ENCODE data around the gene ATG2B.

The ATG2B gene

DNA sequence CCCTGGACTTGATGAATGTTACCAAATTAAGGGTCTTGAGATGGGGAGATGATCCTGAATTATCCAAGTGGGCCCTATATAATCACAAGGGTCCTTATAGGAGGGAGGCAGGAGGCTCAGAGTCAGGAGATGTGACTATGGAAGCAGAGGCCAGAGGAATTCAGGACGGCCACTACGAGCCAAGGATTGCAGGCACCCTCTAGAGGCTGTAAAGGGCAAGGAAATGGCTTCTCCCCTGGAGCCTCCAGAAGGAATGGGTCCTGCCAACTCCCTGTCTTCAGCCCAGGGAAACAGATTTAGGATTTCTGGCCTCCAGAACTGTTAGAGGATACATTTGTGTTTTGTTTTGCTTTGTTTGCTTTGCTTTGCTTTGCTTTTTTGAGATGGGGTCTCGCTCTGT lies 98.3 kb downstream of the ATG2B start:
- Histone ChIP-seq H3K27ac (ENCODE audit: low read depth, low read length) (no peak overlapping the region), H3K79me2 (ENCODE audit: control insufficient read depth, insufficient read depth, low read length, unreplicated experiment) (no peaks in the 10 kb centered on the region), H2AFZ (ENCODE audit: low read length, unreplicated experiment) (no peak overlapping the region), H3K27me3 (ENCODE audit: insufficient read depth, low read length) (no peaks in the 10 kb centered on the region), H3K4me1 (ENCODE audit: control insufficient read depth, insufficient read depth, low read length, unreplicated experiment) (peaks cover 35% of the 10 kb centered on the region), H3K36me3 (ENCODE audit: insufficient read depth, low read length) (no peaks in the 10 kb centered on the region), H3K4me3 (ENCODE audit: low read depth, low read length) (no peak overlapping the region)

DNA sequence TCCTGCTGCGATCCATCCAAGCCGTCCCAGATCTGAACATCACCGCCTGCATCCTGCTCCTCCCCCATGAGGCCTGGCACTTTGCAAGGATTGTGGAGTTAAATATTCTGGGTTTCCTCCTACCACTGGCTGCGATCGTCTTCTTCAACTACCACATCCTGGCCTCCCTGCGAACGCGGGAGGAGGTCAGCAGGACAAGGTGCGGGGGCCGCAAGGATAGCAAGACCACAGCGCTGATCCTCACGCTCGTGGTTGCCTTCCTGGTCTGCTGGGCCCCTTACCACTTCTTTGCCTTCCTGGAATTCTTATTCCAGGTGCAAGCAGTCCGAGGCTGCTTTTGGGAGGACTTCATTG lies 99.0 kb downstream of the ATG2B start:
- Histone ChIP-seq H3K4me3 (ENCODE audit: low read depth, low read length) (no peak overlapping the region), H3K36me3 (ENCODE audit: insufficient read depth, low read length) (no peaks in the 10 kb centered on the region), H3K27me3 (ENCODE audit: insufficient read depth, low read length) (no peaks in the 10 kb centered on the region), H3K79me2 (ENCODE audit: control insufficient read depth, insufficient read depth, low read length, unreplicated experiment) (no peaks in the 10 kb centered on the region), H3K4me1 (ENCODE audit: control insufficient read depth, insufficient read depth, low read length, unreplicated experiment) (peaks cover 28% of the 10 kb centered on the region), H3K27ac (ENCODE audit: low read depth, low read length) (no peak overlapping the region), H2AFZ (ENCODE audit: low read length, unreplicated experiment) (no peak overlapping the region)

DNA sequence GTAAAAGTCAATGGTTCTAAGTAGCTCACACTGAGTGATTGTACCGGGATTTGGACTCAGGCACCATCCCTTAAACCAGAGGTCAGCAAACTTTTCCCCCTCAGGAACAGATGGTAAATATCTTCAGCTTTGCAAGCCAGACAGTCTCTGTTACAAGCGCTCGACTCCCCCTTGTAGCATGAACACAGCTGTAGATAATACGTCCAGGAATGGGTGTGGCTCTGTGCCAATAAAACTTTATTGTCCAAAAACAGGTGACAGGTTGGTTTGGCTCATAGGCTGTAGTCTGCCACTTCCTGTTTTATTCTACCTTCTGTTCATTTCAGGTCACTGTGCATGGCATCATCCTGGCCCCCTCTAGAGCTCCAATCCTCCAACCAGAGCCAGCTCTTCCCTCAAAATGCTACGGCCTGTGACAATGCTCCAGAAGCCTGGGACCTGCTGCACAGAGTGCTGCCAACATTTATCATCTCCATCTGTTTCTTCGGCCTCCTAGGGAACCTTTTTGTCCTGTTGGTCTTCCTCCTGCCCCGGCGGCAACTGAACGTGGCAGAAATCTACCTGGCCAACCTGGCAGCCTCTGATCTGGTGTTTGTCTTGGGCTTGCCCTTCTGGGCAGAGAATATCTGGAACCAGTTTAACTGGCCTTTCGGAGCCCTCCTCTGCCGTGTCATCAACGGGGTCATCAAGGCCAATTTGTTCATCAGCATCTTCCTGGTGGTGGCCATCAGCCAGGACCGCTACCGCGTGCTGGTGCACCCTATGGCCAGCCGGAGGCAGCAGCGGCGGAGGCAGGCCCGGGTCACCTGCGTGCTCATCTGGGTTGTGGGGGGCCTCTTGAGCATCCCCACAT lies 99.6 kb downstream of the ATG2B start:
- peak overlapping the region; percentile 10 for H2AFZ ChIP-seq (ENCODE audit: low read length, unreplicated experiment)
- H3K27me3 ChIP-seq (ENCODE audit: insufficient read depth, low read length), result no peaks in the 10 kb centered on the region
- peaks cover 24% of the 10 kb centered on the region for H3K4me1 ChIP-seq (ENCODE audit: control insufficient read depth, insufficient read depth, low read length, unreplicated experiment)
- no peaks in the 10 kb centered on the region for H3K36me3 ChIP-seq (ENCODE audit: insufficient read depth, low read length)
- H3K27ac ChIP-seq (ENCODE audit: low read depth, low read length), result no peak overlapping the region
- no peaks in the 10 kb centered on the region for H3K79me2 ChIP-seq (ENCODE audit: control insufficient read depth, insufficient read depth, low read length, unreplicated experiment)
- no peak overlapping the region for H3K4me3 ChIP-seq (ENCODE audit: low read depth, low read length)

DNA sequence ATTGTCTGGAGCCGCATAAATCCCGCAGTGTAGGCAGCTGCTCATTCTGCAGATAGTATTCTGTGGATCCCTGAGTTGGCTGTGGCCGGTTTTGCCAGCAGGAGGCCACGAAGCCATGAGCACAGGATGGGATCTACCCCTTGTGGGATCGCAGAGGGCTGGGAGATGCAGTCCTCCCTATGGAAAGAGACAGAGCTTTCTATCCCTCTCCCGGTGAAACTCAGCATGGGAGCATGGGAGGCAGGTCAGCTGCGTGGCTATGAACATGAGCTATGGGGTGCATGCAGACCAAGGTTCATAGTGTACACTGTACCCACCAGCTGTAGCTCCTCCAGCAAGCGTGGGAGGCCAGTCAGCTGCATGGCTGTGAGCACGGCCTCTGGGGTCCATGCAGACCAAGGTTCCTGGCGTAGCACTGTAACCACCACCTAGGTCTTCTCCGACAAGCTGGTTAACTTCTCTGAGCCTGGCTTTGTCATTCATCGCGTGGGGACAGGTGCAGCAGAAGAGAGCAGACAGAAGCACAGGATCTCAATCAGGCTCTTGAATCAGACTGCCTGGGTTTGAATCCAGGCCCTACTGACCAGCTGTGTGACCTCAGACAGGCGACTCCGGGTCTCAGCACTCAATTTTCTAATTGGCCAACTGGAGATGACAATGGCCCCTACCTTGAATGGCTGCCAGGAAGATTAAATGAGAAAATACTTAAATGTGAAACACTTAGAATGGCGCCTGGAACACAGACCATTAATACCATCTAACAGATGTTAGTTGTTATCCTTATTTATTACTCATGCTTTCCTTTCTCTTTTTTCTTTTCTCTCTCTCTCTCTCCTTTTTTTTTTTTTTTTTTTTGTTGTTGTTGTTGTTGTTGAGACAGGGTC lies 101.1 kb downstream of the ATG2B start:
- no peak overlapping the region for H2AFZ ChIP-seq (ENCODE audit: low read length, unreplicated experiment)
- H3K36me3 ChIP-seq (ENCODE audit: insufficient read depth, low read length), result no peaks in the 10 kb centered on the region
- no peak overlapping the region for H3K4me3 ChIP-seq (ENCODE audit: low read depth, low read length)
- H3K27ac ChIP-seq (ENCODE audit: low read depth, low read length), result no peak overlapping the region
- H3K4me1 ChIP-seq (ENCODE audit: control insufficient read depth, insufficient read depth, low read length, unreplicated experiment), result peaks cover 8% of the 10 kb centered on the region
- H3K27me3 ChIP-seq (ENCODE audit: insufficient read depth, low read length), result no peaks in the 10 kb centered on the region
- no peaks in the 10 kb centered on the region for H3K79me2 ChIP-seq (ENCODE audit: control insufficient read depth, insufficient read depth, low read length, unreplicated experiment)

DNA sequence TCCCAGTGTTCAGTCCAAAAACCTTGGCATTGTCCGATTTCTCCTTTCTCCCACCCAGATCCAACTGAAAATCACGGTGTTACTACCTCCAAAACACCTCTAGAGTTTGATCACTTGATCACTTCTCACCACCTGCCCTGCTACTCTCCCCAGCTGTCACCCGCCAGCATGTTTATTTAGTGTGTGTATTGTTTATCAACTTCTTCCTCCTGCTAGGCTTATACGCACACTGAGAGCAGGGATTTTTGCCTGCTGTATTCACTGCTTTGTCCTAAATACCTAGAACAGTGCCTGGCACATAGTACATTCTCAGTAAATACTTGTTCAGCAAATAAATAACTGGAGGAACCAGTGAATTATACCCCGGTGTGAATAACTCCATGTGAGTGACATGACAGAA lies 102.1 kb downstream of the ATG2B start:
- Histone ChIP-seq H3K4me3 (ENCODE audit: low read depth, low read length) (no peak overlapping the region), H3K79me2 (ENCODE audit: control insufficient read depth, insufficient read depth, low read length, unreplicated experiment) (no peaks in the 10 kb centered on the region), H3K4me1 (ENCODE audit: control insufficient read depth, insufficient read depth, low read length, unreplicated experiment) (peaks cover 13% of the 10 kb centered on the region), H2AFZ (ENCODE audit: low read length, unreplicated experiment) (no peak overlapping the region), H3K36me3 (ENCODE audit: insufficient read depth, low read length) (no peaks in the 10 kb centered on the region), H3K27me3 (ENCODE audit: insufficient read depth, low read length) (no peaks in the 10 kb centered on the region), H3K27ac (ENCODE audit: low read depth, low read length) (no peak overlapping the region)

DNA sequence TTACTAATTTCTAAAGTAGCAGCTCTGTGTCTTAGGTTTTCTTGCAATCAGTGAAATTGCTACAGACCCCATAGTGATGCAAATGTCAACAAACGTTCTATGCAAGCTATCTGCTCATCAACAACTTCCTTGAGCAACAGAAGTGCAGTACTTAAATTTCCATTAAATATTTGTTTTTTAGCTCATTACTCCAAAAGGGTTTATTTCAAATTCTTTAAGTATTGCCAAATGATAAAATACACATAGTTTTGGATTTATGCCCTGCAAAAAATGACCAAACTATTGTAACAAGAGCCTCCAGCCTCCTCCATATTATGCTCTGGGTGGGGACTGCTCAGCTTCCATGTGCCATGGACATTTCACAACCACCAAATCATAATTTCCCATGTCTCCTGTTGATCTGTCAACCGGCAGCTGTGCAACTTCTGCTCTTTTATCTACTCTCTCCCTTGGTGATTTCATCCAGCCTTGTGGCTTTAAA lies 102.8 kb downstream of the ATG2B start:
- Histone ChIP-seq H3K36me3 (ENCODE audit: insufficient read depth, low read length) (no peaks in the 10 kb centered on the region), H3K4me3 (ENCODE audit: low read depth, low read length) (no peak overlapping the region), H3K4me1 (ENCODE audit: control insufficient read depth, insufficient read depth, low read length, unreplicated experiment) (peaks cover 20% of the 10 kb centered on the region), H2AFZ (ENCODE audit: low read length, unreplicated experiment) (no peak overlapping the region), H3K79me2 (ENCODE audit: control insufficient read depth, insufficient read depth, low read length, unreplicated experiment) (no peaks in the 10 kb centered on the region), H3K27me3 (ENCODE audit: insufficient read depth, low read length) (no peaks in the 10 kb centered on the region), H3K27ac (ENCODE audit: low read depth, low read length) (no peak overlapping the region)

DNA sequence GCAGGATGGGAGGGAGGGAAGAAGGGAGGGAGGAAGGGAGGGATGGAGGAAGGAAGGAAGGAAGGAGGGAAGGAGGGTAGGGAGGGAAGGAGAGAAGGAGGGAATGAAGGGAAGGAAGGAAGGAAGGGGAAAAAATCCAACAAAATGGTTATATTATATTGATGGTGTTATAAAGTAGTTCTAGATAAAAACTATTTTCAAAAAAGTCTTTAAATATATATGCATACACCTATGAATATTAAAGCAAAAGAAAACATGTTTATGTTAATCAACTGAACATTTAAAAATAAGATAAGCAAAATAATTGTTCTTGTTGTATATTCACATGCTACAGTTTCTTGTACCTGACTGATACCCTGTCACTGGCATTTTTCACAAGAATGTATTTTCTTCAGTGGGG lies 105.2 kb downstream of the ATG2B start:
- H3K4me3 ChIP-seq (ENCODE audit: low read depth, low read length), result peak overlapping the region; percentile 60; the same call in 1 of the 2 replicates
- H3K27me3 ChIP-seq (ENCODE audit: insufficient read depth, low read length), result no peaks in the 10 kb centered on the region
- H2AFZ ChIP-seq (ENCODE audit: low read length, unreplicated experiment), result no peak overlapping the region
- H3K79me2 ChIP-seq (ENCODE audit: control insufficient read depth, insufficient read depth, low read length, unreplicated experiment), result no peaks in the 10 kb centered on the region
- H3K36me3 ChIP-seq (ENCODE audit: insufficient read depth, low read length), result no peaks in the 10 kb centered on the region
- no peak overlapping the region for H3K27ac ChIP-seq (ENCODE audit: low read depth, low read length)
- peaks cover 37% of the 10 kb centered on the region for H3K4me1 ChIP-seq (ENCODE audit: control insufficient read depth, insufficient read depth, low read length, unreplicated experiment)

DNA sequence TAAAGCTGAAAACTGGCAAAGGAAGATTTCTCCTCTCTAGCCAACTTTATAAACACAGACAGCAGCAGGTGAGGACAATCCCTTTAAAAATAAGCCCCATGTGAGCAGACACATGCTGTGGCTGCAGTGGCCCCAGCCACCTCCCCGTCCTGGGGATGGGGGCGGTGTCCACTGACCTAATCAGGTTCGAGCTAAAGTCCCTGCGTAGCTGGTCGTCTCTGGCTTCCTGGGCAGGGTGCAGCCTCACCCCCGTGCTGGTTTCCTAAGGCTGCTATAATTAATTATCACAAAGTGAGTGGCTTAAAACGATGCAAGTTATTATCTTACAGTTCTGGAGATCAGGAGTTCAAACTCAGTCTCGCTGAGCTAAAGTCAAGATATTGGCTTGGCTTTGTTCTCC lies 106.1 kb downstream of the ATG2B start:
- Histone ChIP-seq H3K79me2 (ENCODE audit: control insufficient read depth, insufficient read depth, low read length, unreplicated experiment) (no peaks in the 10 kb centered on the region), H3K27me3 (ENCODE audit: insufficient read depth, low read length) (no peaks in the 10 kb centered on the region), H3K36me3 (ENCODE audit: insufficient read depth, low read length) (no peaks in the 10 kb centered on the region), H2AFZ (ENCODE audit: low read length, unreplicated experiment) (no peak overlapping the region), H3K4me3 (ENCODE audit: low read depth, low read length) (peak overlapping the region; percentile 60), H3K4me1 (ENCODE audit: control insufficient read depth, insufficient read depth, low read length, unreplicated experiment) (peaks cover 45% of the 10 kb centered on the region), H3K27ac (ENCODE audit: low read depth, low read length) (peak overlapping the region; percentile 85; the same call in 1 of the 2 replicates)

DNA sequence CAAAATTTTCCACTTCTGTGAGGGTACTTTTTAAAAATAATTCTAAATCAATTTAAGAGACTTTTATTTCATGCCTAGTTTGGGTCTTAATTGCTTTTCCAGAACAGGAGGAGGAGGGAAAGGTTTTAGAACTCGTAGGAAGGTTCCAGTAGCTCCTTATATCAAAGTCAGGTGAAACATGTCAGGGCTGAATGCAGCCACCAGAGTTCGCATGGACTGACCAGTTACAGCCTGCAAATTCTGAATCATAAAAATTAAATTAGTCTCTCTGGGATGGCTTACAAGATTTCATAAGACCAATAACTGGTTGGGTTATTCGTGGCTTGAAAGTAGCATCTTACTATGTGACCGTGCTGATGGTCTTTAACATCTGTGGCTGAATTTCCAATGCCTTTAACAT lies 106.7 kb downstream of the ATG2B start:
- Histone ChIP-seq H3K4me1 (ENCODE audit: control insufficient read depth, insufficient read depth, low read length, unreplicated experiment) (peaks cover 52% of the 10 kb centered on the region), H3K4me3 (ENCODE audit: low read depth, low read length) (peak overlapping the region; percentile 60), H3K79me2 (ENCODE audit: control insufficient read depth, insufficient read depth, low read length, unreplicated experiment) (no peaks in the 10 kb centered on the region), H3K27me3 (ENCODE audit: insufficient read depth, low read length) (no peaks in the 10 kb centered on the region), H3K36me3 (ENCODE audit: insufficient read depth, low read length) (no peaks in the 10 kb centered on the region), H2AFZ (ENCODE audit: low read length, unreplicated experiment) (peak overlapping the region; percentile 62), H3K27ac (ENCODE audit: low read depth, low read length) (peak overlapping the region; percentile 85)

DNA sequence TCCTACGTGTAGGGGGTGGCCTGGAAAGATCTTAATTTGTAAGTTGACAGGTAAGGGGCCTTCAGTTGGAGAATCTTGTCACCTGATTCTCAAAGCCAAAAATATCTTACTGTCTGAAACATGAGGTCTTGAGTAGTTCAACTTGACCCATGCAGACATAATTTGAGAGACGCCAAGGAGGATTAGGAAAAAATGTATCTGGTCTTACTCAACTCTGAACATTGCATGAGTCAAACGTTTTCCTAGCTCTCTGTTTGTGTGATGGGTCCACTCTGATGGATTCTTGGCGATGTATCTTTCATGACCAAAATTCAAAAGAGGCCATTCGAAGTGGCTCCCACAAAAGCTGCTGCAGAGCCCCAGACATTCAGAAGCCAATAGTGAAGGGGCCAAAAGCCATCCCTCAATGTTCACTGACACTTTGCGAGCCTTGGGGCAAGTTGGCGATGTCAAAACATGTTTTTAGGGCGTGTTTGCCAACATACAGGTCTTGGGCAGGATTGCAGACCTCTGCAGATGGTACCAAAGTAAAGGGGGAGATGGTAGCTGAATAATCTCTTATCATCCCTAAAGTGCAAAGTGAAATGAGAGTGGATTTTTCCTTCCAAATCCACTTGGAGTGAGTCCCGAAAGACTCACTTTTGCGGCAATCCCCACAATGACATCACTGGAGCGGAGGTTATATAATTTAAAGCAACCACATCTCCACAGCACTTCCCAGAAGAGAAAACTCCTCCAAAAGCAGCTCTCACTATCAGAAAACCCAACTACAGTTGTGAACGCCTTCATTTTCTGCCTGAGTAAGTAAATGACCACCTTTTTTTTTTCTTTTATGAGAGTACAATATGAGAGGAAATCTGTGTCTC lies 107.4 kb downstream of the ATG2B start, which contains the start of gene BDKRB1:
TSS of gene BDKRB1 (plus strand) at position 710 of the 866 bp plus-strand sequence. CDS start 7,473 bp downstream, outside the sequence.
- H3K4me1 ChIP-seq (ENCODE audit: control insufficient read depth, insufficient read depth, low read length, unreplicated experiment), result peaks cover 50% of the 10 kb centered on the region

More for the DNA sequence above, 107.4 kb downstream of the ATG2B start, which contains the start of gene BDKRB1:
- Histone ChIP-seq H3K27ac (ENCODE audit: low read depth, low read length) (peak within 1 kb of the TSS; percentile 85), H3K4me3 (ENCODE audit: low read depth, low read length) (peak within 1 kb of the TSS; percentile 60), H3K27me3 (ENCODE audit: insufficient read depth, low read length) (no peaks in the 10 kb centered on the region), H3K79me2 (ENCODE audit: control insufficient read depth, insufficient read depth, low read length, unreplicated experiment) (no peaks in the 10 kb centered on the region), H2AFZ (ENCODE audit: low read length, unreplicated experiment) (peak within 1 kb of the TSS; percentile 62), H3K36me3 (ENCODE audit: insufficient read depth, low read length) (no peaks in the 10 kb centered on the region)
